AG04450 (cell line): Measurements from ENCODE around the gene SEMA6A. TPM values are rescaled to one million over a fixed set of nuclear protein-coding genes. Genes with fewer than 3 reads are reported as not detected.

Experiments
- CTCF ChIA-PET: fragments of 300-600, 350-600 bp; formaldehyde crosslinking; extraction: SDS; loops from one replicate; lab custom pipeline; 2022; ENCODE audit warnings: antibody characterized with exemption, inconsistent platforms; lab: Charles Lee
- POLR2A ChIA-PET: fragments of 350-600 bp; formaldehyde crosslinking; extraction: SDS; loops from one replicate; lab custom pipeline; 2021; ENCODE audit warnings: antibody characterized with exemption, inconsistent platforms; lab: Yijun Ruan, JAX
- DNase-seq: peaks from one replicate; pipeline ENCODE4 v3.0.0-alpha.2; 2011; ENCODE audit warnings: low read depth, low spot score
- H3K27ac ChIP-seq: one replicate; pipeline ENCODE4 v1.5.1; 2012; ENCODE audit warnings: low read depth, low read length, control low read depth
- H3K27me3 ChIP-seq: one replicate; pipeline ENCODE4 v1.6.0; 2012; ENCODE audit warnings: low read length; ENCODE audit not compliant: control insufficient read depth, insufficient read depth
- H3K4me3 ChIP-seq: 2 replicates; pipeline ENCODE4 v1.5.1; 2011; ENCODE audit warnings: mild to moderate bottlenecking, low read depth, low read length, control low read depth
- H3K9me3 ChIP-seq: 2 replicates; pipeline ENCODE4 v1.5.1; 2012; ENCODE audit warnings: low read length; ENCODE audit not compliant: control insufficient read depth, insufficient read depth
- CTCF ChIP-seq: IDR thresholded peaks from 2 replicates; pipeline ENCODE4 v1.5.1; 2011; ENCODE audit warnings: low read depth, low read length, control low read depth, inconsistent platforms
- polyA plus RNA-seq: library from polyadenylated mRNA; depleted of rRNA; stranded (reverse); fragments of >200 nt; gene quantifications from 2 replicates; pipeline ENCODE4 v1.2.3, GENCODE V29; 2011

The SEMA6A gene
- polyA plus RNA-seq, 1 experiment = 0.17 TPM

- Histone ChIP-seq H3K27ac (no peak overlapping the region), H3K27me3 (peaks cover 6% of the 10 kb centered on the region), H3K4me3 (no peak overlapping the region), H3K9me3 (no peaks in the 10 kb centered on the region)
- CTCF ChIA-PET = no interaction called here
- DNase-seq = no peak
- TF ChIP-seq CTCF = no peak
- POLR2A ChIA-PET = no interaction called here
Observed at GRCh38 chr5:116440457-116441001, 134.1 kb downstream of the SEMA6A start.

GRCh38 chr5:116439905-116440304, 134.7 kb downstream of the SEMA6A start:
- TF ChIP-seq CTCF = no peak
- Histone ChIP-seq H3K9me3 (no peaks in the 10 kb centered on the region), H3K27ac (no peak overlapping the region), H3K27me3 (peaks cover 6% of the 10 kb centered on the region), H3K4me3 (no peak overlapping the region)
- POLR2A ChIA-PET = no interaction called here
- CTCF ChIA-PET = no interaction called here
- DNase-seq = no peak

- POLR2A ChIA-PET = no interaction called here
- no peak overlapping the region for H3K27ac ChIP-seq
Observed at GRCh38 chr5:116438979-116439554, 135.6 kb downstream of the SEMA6A start.

GRCh38 chr5:116437922-116438578, 136.6 kb downstream of the SEMA6A start:
- CTCF ChIA-PET = no interaction called here
- DNase-seq = no peak
- POLR2A ChIA-PET = no interaction called here
- Histone ChIP-seq H3K9me3 (no peaks in the 10 kb centered on the region), H3K27ac (no peak overlapping the region), H3K4me3 (no peak overlapping the region), H3K27me3 (peaks cover 6% of the 10 kb centered on the region)
- TF ChIP-seq CTCF = no peak

More at GRCh38 chr5:116438979-116439554, 135.6 kb downstream of the SEMA6A start:
- H3K9me3 ChIP-seq = no peaks in the 10 kb centered on the region
- H3K4me3 ChIP-seq = no peak overlapping the region
- CTCF ChIA-PET = no interaction called here
- DNase-seq = no peak
- no peak for TF ChIP-seq CTCF
- H3K27me3 ChIP-seq = peaks cover 6% of the 10 kb centered on the region

- Histone ChIP-seq H3K4me3 (no peak overlapping the region), H3K27ac (no peak overlapping the region), H3K27me3 (peaks cover 6% of the 10 kb centered on the region), H3K9me3 (no peaks in the 10 kb centered on the region)
- CTCF ChIA-PET = no interaction called here
- POLR2A ChIA-PET = no interaction called here
- TF ChIP-seq CTCF = no peak
- DNase-seq = no peak
Observed at GRCh38 chr5:116437351-116437705, 137.3 kb downstream of the SEMA6A start.
